ENCODE measurements around the gene CC2D2B. TPM values are rescaled to one million over a fixed set of nuclear protein-coding genes. Genes with fewer than 3 reads are reported as not detected.
"Not testable (repeated sequence)": the region's sequence is repeated elsewhere in the genome, so short reads cannot be mapped to it uniquely, and the experiment has no call there.

Gene CC2D2B
- total RNA-seq, 1 experiment from 2014 or later, result not detected

- no TSS peak for BruUV-seq (replicated peaks)
- H3K4me1 ChIP-seq (ENCODE audit: insufficient read depth, low read length, poor library complexity, severe bottlenecking), result no peaks in the 10 kb centered on the region
- ChIA-PET POLR2A (ENCODE audit: low non-redundant PET) (no interaction called here), CTCF (no interaction called here)
- no peaks in the 10 kb centered on the region for H3K36me3 ChIP-seq (ENCODE audit: insufficient read depth, low read length, poor library complexity, severe bottlenecking)
- peaks cover 53% of the 10 kb centered on the region for H3K27me3 ChIP-seq (replicated peaks; ENCODE audit: insufficient read depth, low read depth, low read length, poor library complexity)
- no peak for DNase-seq (ENCODE audit: low spot score)
- intact Hi-C loops (cut with micrococcal nuclease; ENCODE audit: unreplicated experiment), result no loop called here
- H3K9me3 ChIP-seq (ENCODE audit: low read depth, low read length, poor library complexity, severe bottlenecking), result no peaks in the 10 kb centered on the region
- H3K4me3 ChIP-seq (ENCODE audit: low read depth, low read length, poor library complexity, severe bottlenecking), result no peak overlapping the region
- TF ChIP-seq CTCF (conservative IDR thresholded peaks at IDR 0.05; ENCODE audit: low read depth, low read length), result no peak
- H3K27ac ChIP-seq (ENCODE audit: low read depth, low read length, poor library complexity, severe bottlenecking), result no peak overlapping the region
Measured at GRCh38 chr10:95987685-95988426, 80.1 kb downstream of the CC2D2B start.

- POLR2A ChIA-PET (ENCODE audit: low non-redundant PET), result no interaction called here
- Histone ChIP-seq H3K4me1 (ENCODE audit: insufficient read depth, low read length, poor library complexity, severe bottlenecking) (no peaks in the 10 kb centered on the region), H3K27me3 (replicated peaks; ENCODE audit: insufficient read depth, low read depth, low read length, poor library complexity) (peaks cover 53% of the 10 kb centered on the region), H3K4me3 (ENCODE audit: low read depth, low read length, poor library complexity, severe bottlenecking) (no peak overlapping the region), H3K27ac (ENCODE audit: low read depth, low read length, poor library complexity, severe bottlenecking) (no peak overlapping the region), H3K36me3 (ENCODE audit: insufficient read depth, low read length, poor library complexity, severe bottlenecking) (no peaks in the 10 kb centered on the region), H3K9me3 (ENCODE audit: low read depth, low read length, poor library complexity, severe bottlenecking) (no peaks in the 10 kb centered on the region)
- CTCF ChIA-PET, result no interaction called here
- intact Hi-C loops (cut with micrococcal nuclease; ENCODE audit: unreplicated experiment), result no loop called here
- DNase-seq (ENCODE audit: low spot score), result peak; percentile 6
- no TSS peak for BruUV-seq (replicated peaks)
- TF ChIP-seq EZH2 (IDR thresholded peaks at IDR 0.05; ENCODE audit: borderline replicate concordance, low read depth, low read length, poor library complexity, severe bottlenecking), result no peak
- TF ChIP-seq CTCF (conservative IDR thresholded peaks at IDR 0.05; ENCODE audit: low read depth, low read length), result peak; percentile 36; the same call in 1 of the 2 replicates
Measured at GRCh38 chr10:95988702-95989101, 80.9 kb downstream of the CC2D2B start.

GRCh38 chr10:95994376-95994775 is 86.6 kb downstream of the CC2D2B start:
- H3K36me3 ChIP-seq (ENCODE audit: insufficient read depth, low read length, poor library complexity, severe bottlenecking); POLR2A ChIA-PET (ENCODE audit: low non-redundant PET); CTCF ChIA-PET; H3K4me1 ChIP-seq (ENCODE audit: insufficient read depth, low read length, poor library complexity, severe bottlenecking); DNase-seq (ENCODE audit: low spot score); BruUV-seq (replicated peaks); intact Hi-C loops (cut with micrococcal nuclease; ENCODE audit: unreplicated experiment); H3K4me3 ChIP-seq (ENCODE audit: low read depth, low read length, poor library complexity, severe bottlenecking); H3K27ac ChIP-seq (ENCODE audit: low read depth, low read length, poor library complexity, severe bottlenecking); H3K9me3 ChIP-seq (ENCODE audit: low read depth, low read length, poor library complexity, severe bottlenecking): not testable (repeated sequence)
- H3K27me3 ChIP-seq (replicated peaks; ENCODE audit: insufficient read depth, low read depth, low read length, poor library complexity), result peaks cover 26% of the 10 kb centered on the region

GRCh38 chr10:95998255-95998784 is 90.5 kb downstream of the CC2D2B start:
- BruUV-seq (replicated peaks), result no TSS peak
- CTCF ChIA-PET, result no interaction called here
- H3K27ac ChIP-seq (ENCODE audit: low read depth, low read length, poor library complexity, severe bottlenecking), result no peak overlapping the region

More at GRCh38 chr10:95998255-95998784, 90.5 kb downstream of the CC2D2B start:
- POLR2A ChIA-PET (ENCODE audit: low non-redundant PET), result no interaction called here
- Histone ChIP-seq H3K36me3 (ENCODE audit: insufficient read depth, low read length, poor library complexity, severe bottlenecking) (no peaks in the 10 kb centered on the region), H3K4me1 (ENCODE audit: insufficient read depth, low read length, poor library complexity, severe bottlenecking) (no peaks in the 10 kb centered on the region), H3K4me3 (ENCODE audit: low read depth, low read length, poor library complexity, severe bottlenecking) (no peak overlapping the region), H3K9me3 (ENCODE audit: low read depth, low read length, poor library complexity, severe bottlenecking) (no peaks in the 10 kb centered on the region), H3K27me3 (replicated peaks; ENCODE audit: insufficient read depth, low read depth, low read length, poor library complexity) (no peaks in the 10 kb centered on the region)
- TF ChIP-seq CTCF (conservative IDR thresholded peaks at IDR 0.05; ENCODE audit: low read depth, low read length) (no peak), EZH2 (IDR thresholded peaks at IDR 0.05; ENCODE audit: borderline replicate concordance, low read depth, low read length, poor library complexity, severe bottlenecking) (no peak)
- intact Hi-C loops (cut with micrococcal nuclease; ENCODE audit: unreplicated experiment), result no loop called here
- peak; percentile 5 for DNase-seq (ENCODE audit: low spot score)
